ENCODE measurements around the gene GBP3. TPM values are rescaled to one million over a fixed set of nuclear protein-coding genes. Genes with fewer than 3 reads are reported as not detected.

Gene GBP3
- total and polyA plus RNA-seq, 2 experiments from 2014 or later, result 0.13 TPM; not detected in 1

DNA sequence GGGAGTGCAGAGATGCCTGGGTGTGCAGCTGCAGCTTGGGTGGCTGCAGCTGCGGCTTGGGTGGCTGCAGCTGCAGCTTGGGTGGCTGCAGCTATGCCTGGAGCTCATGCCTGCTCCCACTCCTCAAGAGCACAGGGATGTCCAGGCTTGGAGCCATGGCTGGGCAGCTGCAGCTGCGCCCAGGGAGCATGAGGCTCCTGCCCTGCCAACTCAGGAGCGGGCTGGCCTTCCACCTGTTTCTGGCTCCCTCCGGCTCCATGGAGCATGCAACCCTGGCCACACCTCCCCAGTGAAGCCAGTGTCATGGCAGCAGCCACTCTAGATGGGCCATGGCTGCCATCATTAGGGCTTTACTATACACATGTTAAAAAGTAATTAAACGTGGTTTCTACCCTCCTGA, 21.3 kb upstream of the GBP3 start:
- no peak for TF ChIP-seq POLR2AphosphoS5 (IDR thresholded peaks at IDR 0.05; ENCODE audit: low read depth)
- no peak for TF ChIP-seq ZNF114 (CRISPR knock-in tag; IDR thresholded peaks at IDR 0.05)
- TF ChIP-seq NANOG (IDR thresholded peaks at IDR 0.05; ENCODE audit: borderline replicate concordance), result no peak
- TF ChIP-seq EZH2 (IDR thresholded peaks at IDR 0.05; ENCODE audit: low read depth, unreplicated experiment), result no peak
- TF ChIP-seq, protein P1, sequence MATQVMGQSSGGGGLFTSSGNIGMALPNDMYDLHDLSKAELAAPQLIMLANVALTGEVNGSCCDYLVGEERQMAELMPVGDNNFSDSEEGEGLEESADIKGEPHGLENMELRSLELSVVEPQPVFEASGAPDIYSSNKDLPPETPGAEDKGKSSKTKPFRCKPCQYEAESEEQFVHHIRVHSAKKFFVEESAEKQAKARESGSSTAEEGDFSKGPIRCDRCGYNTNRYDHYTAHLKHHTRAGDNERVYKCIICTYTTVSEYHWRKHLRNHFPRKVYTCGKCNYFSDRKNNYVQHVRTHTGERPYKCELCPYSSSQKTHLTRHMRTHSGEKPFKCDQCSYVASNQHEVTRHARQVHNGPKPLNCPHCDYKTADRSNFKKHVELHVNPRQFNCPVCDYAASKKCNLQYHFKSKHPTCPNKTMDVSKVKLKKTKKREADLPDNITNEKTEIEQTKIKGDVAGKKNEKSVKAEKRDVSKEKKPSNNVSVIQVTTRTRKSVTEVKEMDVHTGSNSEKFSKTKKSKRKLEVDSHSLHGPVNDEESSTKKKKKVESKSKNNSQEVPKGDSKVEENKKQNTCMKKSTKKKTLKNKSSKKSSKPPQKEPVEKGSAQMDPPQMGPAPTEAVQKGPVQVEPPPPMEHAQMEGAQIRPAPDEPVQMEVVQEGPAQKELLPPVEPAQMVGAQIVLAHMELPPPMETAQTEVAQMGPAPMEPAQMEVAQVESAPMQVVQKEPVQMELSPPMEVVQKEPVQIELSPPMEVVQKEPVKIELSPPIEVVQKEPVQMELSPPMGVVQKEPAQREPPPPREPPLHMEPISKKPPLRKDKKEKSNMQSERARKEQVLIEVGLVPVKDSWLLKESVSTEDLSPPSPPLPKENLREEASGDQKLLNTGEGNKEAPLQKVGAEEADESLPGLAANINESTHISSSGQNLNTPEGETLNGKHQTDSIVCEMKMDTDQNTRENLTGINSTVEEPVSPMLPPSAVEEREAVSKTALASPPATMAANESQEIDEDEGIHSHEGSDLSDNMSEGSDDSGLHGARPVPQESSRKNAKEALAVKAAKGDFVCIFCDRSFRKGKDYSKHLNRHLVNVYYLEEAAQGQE (IDR thresholded peaks at IDR 0.05; ENCODE audit: unreplicated experiment), result no peak
- TF ChIP-seq, protein P2, sequence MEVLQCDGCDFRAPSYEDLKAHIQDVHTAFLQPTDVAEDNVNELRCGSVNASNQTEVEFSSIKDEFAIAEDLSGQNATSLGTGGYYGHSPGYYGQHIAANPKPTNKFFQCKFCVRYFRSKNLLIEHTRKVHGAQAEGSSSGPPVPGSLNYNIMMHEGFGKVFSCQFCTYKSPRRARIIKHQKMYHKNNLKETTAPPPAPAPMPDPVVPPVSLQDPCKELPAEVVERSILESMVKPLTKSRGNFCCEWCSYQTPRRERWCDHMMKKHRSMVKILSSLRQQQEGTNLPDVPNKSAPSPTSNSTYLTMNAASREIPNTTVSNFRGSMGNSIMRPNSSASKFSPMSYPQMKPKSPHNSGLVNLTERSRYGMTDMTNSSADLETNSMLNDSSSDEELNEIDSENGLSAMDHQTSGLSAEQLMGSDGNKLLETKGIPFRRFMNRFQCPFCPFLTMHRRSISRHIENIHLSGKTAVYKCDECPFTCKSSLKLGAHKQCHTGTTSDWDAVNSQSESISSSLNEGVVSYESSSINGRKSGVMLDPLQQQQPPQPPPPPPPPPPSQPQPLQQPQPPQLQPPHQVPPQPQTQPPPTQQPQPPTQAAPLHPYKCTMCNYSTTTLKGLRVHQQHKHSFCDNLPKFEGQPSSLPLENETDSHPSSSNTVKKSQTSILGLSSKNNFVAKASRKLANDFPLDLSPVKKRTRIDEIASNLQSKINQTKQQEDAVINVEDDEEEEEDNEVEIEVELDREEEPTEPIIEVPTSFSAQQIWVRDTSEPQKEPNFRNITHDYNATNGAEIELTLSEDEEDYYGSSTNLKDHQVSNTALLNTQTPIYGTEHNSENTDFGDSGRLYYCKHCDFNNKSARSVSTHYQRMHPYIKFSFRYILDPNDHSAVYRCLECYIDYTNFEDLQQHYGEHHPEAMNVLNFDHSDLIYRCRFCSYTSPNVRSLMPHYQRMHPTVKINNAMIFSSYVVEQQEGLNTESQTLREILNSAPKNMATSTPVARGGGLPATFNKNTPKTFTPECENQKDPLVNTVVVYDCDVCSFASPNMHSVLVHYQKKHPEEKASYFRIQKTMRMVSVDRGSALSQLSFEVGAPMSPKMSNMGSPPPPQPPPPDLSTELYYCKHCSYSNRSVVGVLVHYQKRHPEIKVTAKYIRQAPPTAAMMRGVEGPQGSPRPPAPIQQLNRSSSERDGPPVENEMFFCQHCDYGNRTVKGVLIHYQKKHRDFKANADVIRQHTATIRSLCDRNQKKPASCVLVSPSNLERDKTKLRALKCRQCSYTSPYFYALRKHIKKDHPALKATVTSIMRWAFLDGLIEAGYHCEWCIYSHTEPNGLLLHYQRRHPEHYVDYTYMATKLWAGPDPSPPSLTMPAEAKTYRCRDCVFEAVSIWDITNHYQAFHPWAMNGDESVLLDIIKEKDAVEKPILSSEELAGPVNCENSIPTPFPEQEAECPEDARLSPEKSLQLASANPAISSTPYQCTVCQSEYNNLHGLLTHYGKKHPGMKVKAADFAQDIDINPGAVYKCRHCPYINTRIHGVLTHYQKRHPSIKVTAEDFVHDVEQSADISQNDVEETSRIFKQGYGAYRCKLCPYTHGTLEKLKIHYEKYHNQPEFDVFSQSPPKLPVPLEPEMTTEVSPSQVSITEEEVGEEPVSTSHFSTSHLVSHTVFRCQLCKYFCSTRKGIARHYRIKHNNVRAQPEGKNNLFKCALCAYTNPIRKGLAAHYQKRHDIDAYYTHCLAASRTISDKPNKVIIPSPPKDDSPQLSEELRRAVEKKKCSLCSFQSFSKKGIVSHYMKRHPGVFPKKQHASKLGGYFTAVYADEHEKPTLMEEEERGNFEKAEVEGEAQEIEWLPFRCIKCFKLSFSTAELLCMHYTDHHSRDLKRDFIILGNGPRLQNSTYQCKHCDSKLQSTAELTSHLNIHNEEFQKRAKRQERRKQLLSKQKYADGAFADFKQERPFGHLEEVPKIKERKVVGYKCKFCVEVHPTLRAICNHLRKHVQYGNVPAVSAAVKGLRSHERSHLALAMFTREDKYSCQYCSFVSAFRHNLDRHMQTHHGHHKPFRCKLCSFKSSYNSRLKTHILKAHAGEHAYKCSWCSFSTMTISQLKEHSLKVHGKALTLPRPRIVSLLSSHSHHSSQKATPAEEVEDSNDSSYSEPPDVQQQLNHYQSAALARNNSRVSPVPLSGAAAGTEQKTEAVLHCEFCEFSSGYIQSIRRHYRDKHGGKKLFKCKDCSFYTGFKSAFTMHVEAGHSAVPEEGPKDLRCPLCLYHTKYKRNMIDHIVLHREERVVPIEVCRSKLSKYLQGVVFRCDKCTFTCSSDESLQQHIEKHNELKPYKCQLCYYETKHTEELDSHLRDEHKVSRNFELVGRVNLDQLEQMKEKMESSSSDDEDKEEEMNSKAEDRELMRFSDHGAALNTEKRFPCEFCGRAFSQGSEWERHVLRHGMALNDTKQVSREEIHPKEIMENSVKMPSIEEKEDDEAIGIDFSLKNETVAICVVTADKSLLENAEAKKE (CRISPR knock-in tag; IDR thresholded peaks at IDR 0.05), result no peak
- TF ChIP-seq STAT1 (IDR thresholded peaks at IDR 0.05; ENCODE audit: unreplicated experiment), result no peak
- TF ChIP-seq CREB1 (CRISPR knock-in tag; IDR thresholded peaks at IDR 0.05; ENCODE audit: low read depth), result no peak
- TF ChIP-seq, protein P3, sequence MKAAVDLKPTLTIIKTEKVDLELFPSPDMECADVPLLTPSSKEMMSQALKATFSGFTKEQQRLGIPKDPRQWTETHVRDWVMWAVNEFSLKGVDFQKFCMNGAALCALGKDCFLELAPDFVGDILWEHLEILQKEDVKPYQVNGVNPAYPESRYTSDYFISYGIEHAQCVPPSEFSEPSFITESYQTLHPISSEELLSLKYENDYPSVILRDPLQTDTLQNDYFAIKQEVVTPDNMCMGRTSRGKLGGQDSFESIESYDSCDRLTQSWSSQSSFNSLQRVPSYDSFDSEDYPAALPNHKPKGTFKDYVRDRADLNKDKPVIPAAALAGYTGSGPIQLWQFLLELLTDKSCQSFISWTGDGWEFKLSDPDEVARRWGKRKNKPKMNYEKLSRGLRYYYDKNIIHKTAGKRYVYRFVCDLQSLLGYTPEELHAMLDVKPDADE (IDR thresholded peaks at IDR 0.05), result no peak
- no peak for TF ChIP-seq EZH2phosphoT487 (IDR thresholded peaks at IDR 0.05; ENCODE audit: unreplicated experiment)
- TF ChIP-seq, protein P4, sequence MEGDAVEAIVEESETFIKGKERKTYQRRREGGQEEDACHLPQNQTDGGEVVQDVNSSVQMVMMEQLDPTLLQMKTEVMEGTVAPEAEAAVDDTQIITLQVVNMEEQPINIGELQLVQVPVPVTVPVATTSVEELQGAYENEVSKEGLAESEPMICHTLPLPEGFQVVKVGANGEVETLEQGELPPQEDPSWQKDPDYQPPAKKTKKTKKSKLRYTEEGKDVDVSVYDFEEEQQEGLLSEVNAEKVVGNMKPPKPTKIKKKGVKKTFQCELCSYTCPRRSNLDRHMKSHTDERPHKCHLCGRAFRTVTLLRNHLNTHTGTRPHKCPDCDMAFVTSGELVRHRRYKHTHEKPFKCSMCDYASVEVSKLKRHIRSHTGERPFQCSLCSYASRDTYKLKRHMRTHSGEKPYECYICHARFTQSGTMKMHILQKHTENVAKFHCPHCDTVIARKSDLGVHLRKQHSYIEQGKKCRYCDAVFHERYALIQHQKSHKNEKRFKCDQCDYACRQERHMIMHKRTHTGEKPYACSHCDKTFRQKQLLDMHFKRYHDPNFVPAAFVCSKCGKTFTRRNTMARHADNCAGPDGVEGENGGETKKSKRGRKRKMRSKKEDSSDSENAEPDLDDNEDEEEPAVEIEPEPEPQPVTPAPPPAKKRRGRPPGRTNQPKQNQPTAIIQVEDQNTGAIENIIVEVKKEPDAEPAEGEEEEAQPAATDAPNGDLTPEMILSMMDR (conservative IDR thresholded peaks at IDR 0.05; ENCODE audit: low read depth in 2 of 2), result no peak
- no peak for TF ChIP-seq ZNF331 (CRISPR knock-in tag; IDR thresholded peaks at IDR 0.05; ENCODE audit: low read depth)
- TF ChIP-seq JUNB (IDR thresholded peaks at IDR 0.05; ENCODE audit: unreplicated experiment), result no peak
- Mint-ChIP-seq H3K36me3 (ENCODE audit: low read depth) (no peaks in the 10 kb centered on the region), H3K4me3 (no peak overlapping the region)

More for the DNA sequence above, 21.3 kb upstream of the GBP3 start:
- Histone ChIP-seq H3K4me3 (no peak overlapping the region), H3K4me1 (ENCODE audit: insufficient read depth) (no peaks in the 10 kb centered on the region), H3K27me3 (ENCODE audit: insufficient read depth) (no peaks in the 10 kb centered on the region), H3K9me2 (ENCODE audit: insufficient read depth) (0 out of 2 replicates have a peak, but pooled peaks cover 3% of the 10 kb centered on the region), H3F3A (replicated peaks; ENCODE audit: low read depth) (no peaks in the 10 kb centered on the region), H3K27ac (ENCODE audit: low read depth) (no peak overlapping the region), H4K20me1 (replicated peaks; ENCODE audit: insufficient read depth) (no peaks in the 10 kb centered on the region), H3K36me3 (ENCODE audit: insufficient read depth) (no peaks in the 10 kb centered on the region), H3K4me2 (no peak overlapping the region), H2AFZ (no peak overlapping the region), H3K79me2 (replicated peaks; ENCODE audit: insufficient read depth) (no peaks in the 10 kb centered on the region)
- no peak for ATAC-seq
- Mint-ChIP-seq H3K27me3 (ENCODE audit: insufficient read depth, low read depth, poor library complexity) (peaks cover 2% of the 10 kb centered on the region), H3K27ac (no peak overlapping the region), H3K4me1 (no peaks in the 10 kb centered on the region), H3K9me3 (peaks cover 20% of the 10 kb centered on the region)
- DNase-seq (ENCODE audit: low spot score), result no peak
